CD1c-positive myeloid dendritic cell (primary cell): Measurements from ENCODE around the gene AADAT.
A peak's percentile ranks its signal among the peaks of the same experiment; 100 is the strongest.
"Not testable (repeated sequence)": the region's sequence is repeated elsewhere in the genome, so short reads cannot be mapped to it uniquely, and the experiment has no call there.

Source experiments
- DNase-seq: peaks from one replicate; pipeline ENCODE4 v3.0.0-alpha.2; 2016; ENCODE audit errors: extremely low spot score

AADAT gene

GRCh38 chr4:170090352-170091052 is 746 bp upstream of the AADAT start:
- no peak for DNase-seq

- DNase-seq = no peak
These were observed 485 bp downstream of the AADAT start for GRCh38 chr4:170089274-170089667.

- DNase-seq = no peak
These were observed 1.0 kb downstream of the AADAT start for GRCh38 chr4:170088716-170089115.

GRCh38 chr4:170087163-170087700 is 2.5 kb downstream of the AADAT start:
- DNase-seq = peak; percentile 1

GRCh38 chr4:170083541-170083940 is 6.2 kb downstream of the AADAT start:
- DNase-seq = no peak

- no peak for DNase-seq
These were observed 9.3 kb downstream of the AADAT start for GRCh38 chr4:170080496-170080895.

GRCh38 chr4:170079981-170080380 is 9.8 kb downstream of the AADAT start:
- DNase-seq = no peak

- no peak for DNase-seq
These were observed 18.6 kb downstream of the AADAT start for GRCh38 chr4:170071196-170071595.

GRCh38 chr4:170068438-170069128 is 21.2 kb downstream of the AADAT start:
- no peak for DNase-seq

GRCh38 chr4:170059421-170059820 is 30.3 kb downstream of the AADAT start:
- no peak for DNase-seq

GRCh38 chr4:170058826-170059225 is 30.9 kb downstream of the AADAT start:
- DNase-seq = no peak

- DNase-seq = no peak
These were observed 31.9 kb downstream of the AADAT start for GRCh38 chr4:170057866-170058265.

- DNase-seq = no peak
These were observed 36.8 kb downstream of the AADAT start for GRCh38 chr4:170052919-170053318.

- DNase-seq = no peak
These were observed 38.4 kb downstream of the AADAT start for GRCh38 chr4:170051402-170051801.

GRCh38 chr4:170049766-170050165 is 40.0 kb downstream of the AADAT start:
- DNase-seq = no peak

GRCh38 chr4:170047771-170048354 is 41.9 kb downstream of the AADAT start:
- peak; percentile 78 for DNase-seq

- not testable (repeated sequence) for DNase-seq
These were observed 43.6 kb downstream of the AADAT start for GRCh38 chr4:170046156-170046555.

GRCh38 chr4:170040031-170040680 is 49.6 kb downstream of the AADAT start:
- DNase-seq = no peak

GRCh38 chr4:170038769-170039168 is 51.0 kb downstream of the AADAT start:
- no peak for DNase-seq

- no peak for DNase-seq
These were observed 51.5 kb downstream of the AADAT start for GRCh38 chr4:170038232-170038631.

GRCh38 chr4:170037481-170037880 is 52.3 kb downstream of the AADAT start:
- DNase-seq = no peak

GRCh38 chr4:170035845-170036244 is 53.9 kb downstream of the AADAT start:
- no peak for DNase-seq
